Keratinocyte (primary cell): ENCODE data around the gene ATP5F1D.

ENCODE experiments used
- EZH2 ChIP-seq: IDR thresholded peaks from one replicate; pipeline ENCODE4 v1.6.1; 2012; ENCODE audit warnings: inconsistent platforms, mild to moderate bottlenecking, low read length, moderate library complexity
- TF ChIP-seq, protein P1 (sequence below), 3 experiments: IDR thresholded peaks in 1 of 3; conservative IDR thresholded peaks in 1 of 3; optimal IDR thresholded peaks in 1 of 3; 2 replicates in 2 of 3; 3 replicates in 1 of 3; pipeline versions ENCODE3 to v1.5.1; 2011; ENCODE audit warnings: low read length in 3 of 3, mild to moderate bottlenecking in 3 of 3, moderate library complexity in 2 of 3, control low read depth in 1 of 3, inconsistent platforms in 1 of 3; ENCODE audit not compliant: insufficient read depth in 2 of 3; ENCODE audit errors: extremely low read depth in 1 of 3

DNA sequence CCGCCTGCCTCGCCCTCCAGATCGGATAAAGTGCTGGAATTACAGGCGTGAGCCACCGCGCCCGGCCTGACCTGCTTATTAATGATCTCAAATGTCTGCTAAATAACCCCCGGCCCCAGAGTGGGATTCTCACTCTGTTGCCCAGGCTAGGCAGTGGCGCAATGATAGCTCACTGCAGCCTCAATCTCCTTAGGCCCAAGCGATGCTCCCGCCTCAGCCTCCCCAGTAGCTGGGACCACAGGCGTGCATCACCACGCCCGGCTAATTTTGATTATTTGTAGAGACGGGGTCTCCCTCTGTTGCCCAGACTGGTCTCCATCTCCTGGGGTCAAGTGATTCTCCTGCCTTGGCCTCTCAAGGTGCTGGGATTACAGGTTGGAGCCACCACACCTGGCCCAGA is 626 bp upstream of the ATP5F1D start:
- TF ChIP-seq, protein P1, sequence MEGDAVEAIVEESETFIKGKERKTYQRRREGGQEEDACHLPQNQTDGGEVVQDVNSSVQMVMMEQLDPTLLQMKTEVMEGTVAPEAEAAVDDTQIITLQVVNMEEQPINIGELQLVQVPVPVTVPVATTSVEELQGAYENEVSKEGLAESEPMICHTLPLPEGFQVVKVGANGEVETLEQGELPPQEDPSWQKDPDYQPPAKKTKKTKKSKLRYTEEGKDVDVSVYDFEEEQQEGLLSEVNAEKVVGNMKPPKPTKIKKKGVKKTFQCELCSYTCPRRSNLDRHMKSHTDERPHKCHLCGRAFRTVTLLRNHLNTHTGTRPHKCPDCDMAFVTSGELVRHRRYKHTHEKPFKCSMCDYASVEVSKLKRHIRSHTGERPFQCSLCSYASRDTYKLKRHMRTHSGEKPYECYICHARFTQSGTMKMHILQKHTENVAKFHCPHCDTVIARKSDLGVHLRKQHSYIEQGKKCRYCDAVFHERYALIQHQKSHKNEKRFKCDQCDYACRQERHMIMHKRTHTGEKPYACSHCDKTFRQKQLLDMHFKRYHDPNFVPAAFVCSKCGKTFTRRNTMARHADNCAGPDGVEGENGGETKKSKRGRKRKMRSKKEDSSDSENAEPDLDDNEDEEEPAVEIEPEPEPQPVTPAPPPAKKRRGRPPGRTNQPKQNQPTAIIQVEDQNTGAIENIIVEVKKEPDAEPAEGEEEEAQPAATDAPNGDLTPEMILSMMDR (optimal IDR thresholded peaks at IDR 0.05 in 1 of 3, IDR thresholded peaks at IDR 0.05 in 1 of 3, conservative IDR thresholded peaks at IDR 0.05 in 1 of 3; ENCODE audit: extremely low read depth in 1 of 3, insufficient read depth in 2 of 3, low read length in 3 of 3), result no peak
- no peak for TF ChIP-seq EZH2
